ENCODE results near the gene LTBP2.
A peak's percentile ranks its signal among the peaks of the same experiment; 100 is the strongest.

LTBP2 gene

DNA sequence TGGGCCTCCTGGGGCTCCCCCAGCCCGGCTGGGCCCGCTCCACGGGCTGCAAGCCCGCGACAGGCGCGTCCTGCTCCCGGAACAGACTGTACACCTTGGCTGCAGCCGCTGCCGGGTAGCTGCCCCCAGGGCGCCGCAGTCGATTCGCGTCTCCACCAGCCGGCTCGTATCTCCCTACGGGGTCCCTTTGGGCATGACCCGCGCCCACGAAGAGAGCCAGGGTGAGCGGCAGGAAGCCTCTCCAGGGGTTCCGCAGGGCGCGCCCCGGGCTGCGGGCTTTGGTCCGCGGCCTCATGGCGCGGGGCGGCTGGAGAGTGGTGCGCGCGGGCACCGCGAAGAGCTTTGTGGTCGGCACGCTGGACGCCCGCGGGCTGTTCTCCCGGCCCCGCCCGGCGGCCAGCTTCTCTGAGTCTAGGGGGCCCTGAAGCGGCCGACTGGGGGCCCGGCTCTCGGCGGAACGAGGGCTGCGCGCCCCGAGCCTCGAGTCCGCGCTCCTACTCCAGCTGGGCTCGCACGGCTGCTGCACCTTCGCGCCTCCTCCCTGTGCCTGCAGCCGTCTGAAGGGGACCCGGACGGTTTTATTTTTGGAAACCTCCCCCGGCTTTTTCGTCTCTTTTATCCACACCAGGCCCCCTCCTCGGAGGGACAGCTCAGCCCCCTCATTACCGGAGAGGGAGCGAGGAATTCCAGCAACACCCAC lies at the start of gene LTBP2:
TSS of gene LTBP2 (minus strand) at position 588 of the 700 bp plus-strand sequence. CDS start at position 295, 293 bp downstream.
- DNase-seq = peak; percentile 30

- DNase-seq = no peak
Observed at GRCh38 chr14:74660863-74661262, 48.8 kb upstream of the LTBP2 start.

- DNase-seq = no peak
Observed at GRCh38 chr14:74660167-74660566, 48.1 kb upstream of the LTBP2 start.

- DNase-seq = no peak
Observed at GRCh38 chr14:74658535-74659131, 46.6 kb upstream of the LTBP2 start.

- no peak for DNase-seq
Observed at GRCh38 chr14:74656964-74657363, 44.9 kb upstream of the LTBP2 start.

- no peak for DNase-seq
Observed at GRCh38 chr14:74655599-74656395, 43.8 kb upstream of the LTBP2 start.

DNA sequence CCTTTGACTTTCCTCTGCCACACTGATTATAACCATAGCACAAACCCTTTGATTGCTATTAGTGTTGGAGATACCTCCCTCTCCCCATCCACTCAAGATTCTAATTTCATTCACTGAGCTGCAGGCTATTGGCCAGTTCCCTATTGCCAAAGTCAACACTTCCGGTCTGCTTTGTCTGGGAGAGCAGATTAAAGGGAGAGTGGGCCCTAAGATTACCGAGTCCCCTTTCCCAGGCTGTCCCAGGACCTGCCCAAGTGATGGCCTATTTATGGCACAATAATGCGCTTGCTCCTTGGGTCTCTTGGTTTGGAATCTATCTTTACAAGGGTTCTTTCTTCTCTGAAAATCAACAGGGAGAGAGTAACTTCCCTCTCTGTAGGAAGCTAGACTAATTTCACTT lies 42.9 kb upstream of the LTBP2 start:
- DNase-seq = no peak

GRCh38 chr14:74653386-74654138 lies 41.5 kb upstream of the LTBP2 start:
- no peak for DNase-seq

DNA sequence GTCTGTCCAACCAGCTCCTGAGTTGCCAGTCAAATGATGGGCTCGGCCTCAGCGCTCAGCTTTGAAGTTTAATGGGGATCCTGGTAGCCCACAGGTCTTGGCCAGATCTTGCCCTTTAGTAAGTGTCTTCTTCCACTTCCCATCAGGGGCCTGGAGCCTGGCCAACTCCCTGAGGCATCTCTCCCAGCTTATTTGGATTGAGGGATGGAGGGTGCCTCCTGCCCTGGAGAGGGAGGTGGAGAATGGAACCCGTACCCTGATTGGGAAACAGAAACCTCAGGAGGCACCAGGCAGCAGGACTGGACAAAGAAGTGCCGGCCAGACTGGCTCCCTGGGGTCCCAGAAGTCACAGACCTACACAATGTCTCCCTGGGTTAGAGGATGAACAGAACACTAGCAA lies 40.5 kb upstream of the LTBP2 start:
- no peak for DNase-seq

- DNase-seq = no peak
Observed at GRCh38 chr14:74650927-74651686, 39.1 kb upstream of the LTBP2 start.

- DNase-seq = no peak
Observed at GRCh38 chr14:74649673-74650072, 37.6 kb upstream of the LTBP2 start.

GRCh38 chr14:74649167-74649566 lies 37.1 kb upstream of the LTBP2 start:
- DNase-seq = no peak

- no peak for DNase-seq
Observed at GRCh38 chr14:74648601-74649000, 36.6 kb upstream of the LTBP2 start.

GRCh38 chr14:74647678-74648461 lies 35.8 kb upstream of the LTBP2 start:
- DNase-seq = no peak

DNA sequence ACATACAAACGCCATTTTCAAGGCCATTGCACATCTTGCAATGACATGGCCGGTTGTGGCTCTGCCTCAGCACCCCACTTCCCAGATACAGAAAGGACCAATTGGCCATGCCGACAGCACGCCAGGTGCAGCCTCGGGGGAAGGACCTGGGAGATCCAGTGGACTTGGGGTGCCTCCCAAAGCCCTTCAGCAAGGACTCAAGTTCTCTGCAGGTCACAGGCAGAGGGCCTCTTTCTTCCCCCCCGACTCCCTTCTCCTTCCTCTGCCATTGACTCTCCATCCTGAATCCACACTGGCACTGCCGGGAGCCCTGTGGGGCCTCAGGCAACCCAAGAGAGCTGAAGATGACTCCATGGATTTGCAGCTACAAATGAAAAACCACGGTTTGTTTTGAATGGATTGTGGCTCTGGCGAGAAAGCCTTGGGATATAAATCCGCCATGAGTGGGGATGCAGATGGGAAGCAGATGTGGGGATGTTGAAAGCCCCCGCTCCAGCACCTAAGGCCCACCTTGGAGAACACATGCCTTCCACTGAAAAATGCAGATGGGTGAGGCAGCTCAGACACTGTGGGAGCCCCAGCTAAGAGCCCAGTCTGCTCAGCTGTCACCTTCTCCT lies 35.1 kb upstream of the LTBP2 start:
- DNase-seq = no peak

DNA sequence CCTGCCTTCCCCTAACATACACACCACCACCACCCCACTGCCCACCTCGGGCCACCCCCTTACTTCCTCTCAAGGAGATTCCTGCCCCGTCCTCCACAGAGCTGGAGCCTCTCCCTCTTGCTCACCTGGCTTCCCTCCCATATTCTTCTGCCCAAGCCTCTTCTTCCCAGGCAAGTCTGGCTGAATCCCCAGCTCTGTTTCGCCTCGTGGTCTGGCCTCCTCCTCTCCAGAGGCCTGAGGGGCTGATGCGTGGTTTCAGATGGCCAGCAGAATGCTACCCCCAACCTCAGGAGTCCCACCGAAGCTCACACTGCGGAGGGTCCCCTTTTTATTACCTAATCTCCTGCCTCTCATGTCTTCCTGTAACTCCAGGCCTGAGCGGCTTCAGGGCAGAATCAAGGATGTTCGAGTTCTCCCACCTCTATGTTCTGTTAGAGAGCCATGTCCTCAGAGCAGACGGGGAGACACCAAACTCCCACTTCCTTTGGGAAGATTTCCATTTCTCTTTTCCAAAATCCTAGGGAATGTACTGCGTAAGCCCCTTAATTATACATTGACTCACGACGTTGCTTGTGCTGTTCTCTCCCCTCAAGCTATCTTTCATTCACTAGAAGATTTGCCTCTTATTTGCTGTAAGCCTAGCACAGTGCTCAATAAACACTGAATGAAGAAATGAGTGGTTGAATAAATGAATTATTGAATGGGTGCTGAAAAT lies 33.9 kb upstream of the LTBP2 start:
- no peak for DNase-seq

DNA sequence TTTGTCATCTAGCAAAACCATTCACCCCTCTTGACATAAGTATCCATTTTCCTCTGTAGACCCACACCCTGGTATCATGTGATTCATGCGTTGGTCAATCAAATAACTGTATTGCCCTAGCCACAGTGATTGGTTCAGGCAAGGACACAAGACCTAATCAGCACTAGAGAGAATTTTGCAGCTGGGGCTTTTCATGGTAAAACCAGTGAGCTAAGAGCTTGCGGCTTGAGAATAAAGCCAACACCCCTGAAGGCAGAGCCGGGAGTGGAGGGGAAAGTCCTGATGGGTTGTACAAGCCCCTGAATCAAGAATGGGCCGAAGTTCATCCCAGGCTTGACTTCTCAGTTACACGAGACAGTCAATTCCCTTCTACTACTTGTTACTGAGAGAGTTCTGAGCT lies 33.2 kb upstream of the LTBP2 start:
- DNase-seq = no peak

GRCh38 chr14:74641601-74642391 lies 29.8 kb upstream of the LTBP2 start:
- no peak for DNase-seq

DNA sequence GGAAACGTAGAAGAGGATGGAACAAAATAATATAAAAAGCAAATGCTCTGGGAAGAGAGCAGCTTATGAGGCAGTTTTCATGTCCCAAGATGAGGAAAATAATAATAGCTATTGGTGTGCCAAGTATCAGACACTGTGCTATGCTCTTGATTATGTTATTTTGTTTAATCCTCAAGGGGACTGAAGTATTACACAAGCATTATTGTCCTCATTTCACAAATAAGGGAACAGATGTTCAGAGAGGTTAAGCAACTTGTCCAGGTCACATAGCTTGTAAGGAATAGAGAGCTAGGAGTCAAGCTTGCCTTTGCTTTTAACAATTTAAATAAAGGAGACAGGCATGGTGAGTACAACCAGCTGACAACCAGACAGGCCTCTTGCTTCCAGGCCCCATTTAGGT lies 26.9 kb upstream of the LTBP2 start:
- DNase-seq = no peak

GRCh38 chr14:74638066-74638465 lies 26.0 kb upstream of the LTBP2 start:
- no peak for DNase-seq

Data from activated CD8-positive, alpha-beta memory T cell treated with anti-CD3 and anti-CD28 coated beads, Interleukin-2, amount 50 U/mL, for 4 hours (primary cell).